NK-92 (cell line): ENCODE data around the gene ELOB.

Source experiments
- DNase-seq: peaks from one replicate; lab custom pipeline; 2025; ENCODE audit not compliant: unreplicated experiment; lab: John Stamatoyannopoulos, UW

The ELOB gene

DNA sequence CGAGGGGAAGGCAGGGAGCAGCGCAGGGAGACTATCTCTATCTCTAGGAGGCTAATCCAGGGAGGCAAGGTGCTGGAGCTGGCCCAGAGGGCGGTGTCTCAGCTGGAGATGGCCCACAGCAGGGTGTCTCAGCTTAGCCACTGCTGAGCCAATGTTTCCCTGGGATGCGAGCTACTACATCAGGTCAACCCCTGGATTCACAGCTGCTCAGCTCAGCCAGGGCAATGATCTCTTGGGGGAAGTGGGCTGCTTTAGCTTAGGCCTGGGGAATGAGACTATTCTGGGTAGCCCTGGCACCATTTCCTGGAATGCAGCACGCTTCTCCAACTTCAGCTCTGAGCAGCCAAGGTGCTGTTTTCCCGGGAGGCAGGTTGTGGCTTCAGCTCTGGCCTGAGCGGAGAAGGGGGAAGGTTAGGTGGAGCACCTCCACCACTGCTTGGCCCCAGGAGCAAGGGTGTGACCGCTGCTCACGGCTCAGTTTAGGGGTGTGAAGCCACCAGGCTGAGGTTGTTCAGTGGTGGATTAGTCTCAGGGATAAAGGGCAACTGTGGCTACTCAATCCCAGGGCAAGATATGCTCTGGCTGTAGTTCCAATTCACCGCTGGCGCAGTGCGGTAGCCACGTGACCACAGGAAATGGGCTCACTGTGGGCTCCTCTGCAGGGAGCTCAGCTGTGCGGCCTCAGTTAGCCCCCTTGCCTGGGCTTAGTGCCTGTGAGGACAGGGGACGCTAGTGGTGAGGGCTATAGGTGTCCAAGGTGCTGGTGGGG lies 34.8 kb upstream of the ELOB start:
- no peak for DNase-seq

DNA sequence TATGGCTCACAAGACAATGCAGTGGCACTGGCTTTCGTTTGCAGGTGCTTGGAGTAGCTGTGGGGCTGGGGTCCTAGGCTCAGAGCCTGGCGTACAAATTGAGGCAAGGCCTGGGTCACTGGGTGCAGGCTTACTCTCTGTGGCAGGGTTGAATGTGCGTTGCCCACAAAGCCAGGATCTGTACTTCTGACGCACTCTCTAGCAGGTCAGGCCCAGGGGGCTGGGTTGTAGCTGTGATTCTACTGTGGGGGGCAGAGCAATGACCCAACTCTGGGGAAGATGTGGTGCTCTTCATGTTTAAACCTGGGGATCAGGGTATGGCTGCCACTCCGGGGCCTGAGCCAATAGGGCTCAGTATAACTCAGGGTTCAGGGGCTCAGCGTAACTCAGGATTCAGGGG lies 33.6 kb upstream of the ELOB start:
- DNase-seq: no peak

DNA sequence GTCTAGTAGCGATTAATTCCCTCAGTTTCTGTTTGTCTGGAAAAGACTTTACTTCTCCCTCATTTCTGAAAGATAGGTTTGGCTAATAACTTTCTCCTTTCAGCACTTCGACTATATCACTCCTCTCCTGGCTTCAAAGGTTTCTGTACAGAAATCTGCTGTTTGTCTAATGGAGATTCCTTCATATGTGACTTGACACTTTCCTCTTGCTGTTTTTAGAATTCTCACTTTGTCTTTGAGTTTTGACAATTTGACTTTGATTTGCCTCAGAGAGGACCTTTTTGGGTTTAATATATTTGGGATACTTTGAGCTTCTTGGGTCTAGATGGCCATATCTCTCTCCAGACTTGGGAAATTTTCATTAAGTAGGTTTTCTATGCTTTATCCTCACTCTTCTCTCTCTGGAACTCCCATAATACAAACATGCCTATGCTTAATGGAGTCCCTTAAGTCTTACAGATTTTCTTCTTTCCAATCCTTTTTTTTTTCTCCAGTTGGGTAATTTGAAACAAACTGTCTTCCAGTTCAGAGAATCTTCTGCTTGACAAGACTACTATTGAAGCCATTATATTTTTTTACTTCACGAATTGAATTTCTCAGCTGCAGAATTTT lies 32.2 kb upstream of the ELOB start:
- no peak for DNase-seq

DNA sequence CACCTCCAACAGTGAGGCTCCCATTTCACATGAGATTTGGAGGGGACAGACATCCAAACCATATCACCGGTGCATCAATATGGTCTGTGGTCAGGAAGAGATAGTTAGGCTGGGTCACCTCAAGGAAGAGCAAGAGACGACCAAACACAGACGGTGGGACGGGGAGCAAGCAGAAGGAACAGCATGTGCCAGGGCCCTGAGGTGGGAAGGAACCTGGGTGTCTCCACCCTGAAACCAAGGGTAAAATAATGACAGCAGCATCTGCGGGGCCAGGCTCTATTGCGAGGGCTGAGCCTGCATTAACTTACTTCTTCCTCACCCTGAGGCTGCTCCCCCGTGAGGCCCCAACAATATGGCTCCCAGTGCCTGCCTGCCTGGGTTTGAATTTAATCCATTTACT lies 31.1 kb upstream of the ELOB start:
- no peak for DNase-seq

DNA sequence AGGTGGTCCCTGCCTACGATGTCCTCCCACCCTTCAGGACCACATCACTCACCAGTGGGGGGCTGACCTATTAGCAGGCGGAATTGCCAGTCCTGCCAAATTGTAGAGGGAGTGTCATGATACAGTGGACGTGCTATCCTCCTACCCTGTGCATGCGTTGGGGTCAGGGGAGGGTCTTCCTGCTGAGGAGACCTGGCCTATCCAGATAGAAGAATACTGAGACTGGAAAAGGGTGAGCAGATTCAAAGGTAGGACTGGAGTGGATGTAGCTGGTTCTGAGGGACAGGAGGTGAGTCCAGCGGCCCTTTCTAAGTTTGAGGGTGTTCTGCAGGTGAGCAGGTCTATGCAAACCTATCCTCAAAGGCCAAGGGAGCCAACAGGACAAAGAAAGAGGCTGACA lies 29.2 kb upstream of the ELOB start:
- DNase-seq: no peak

DNA sequence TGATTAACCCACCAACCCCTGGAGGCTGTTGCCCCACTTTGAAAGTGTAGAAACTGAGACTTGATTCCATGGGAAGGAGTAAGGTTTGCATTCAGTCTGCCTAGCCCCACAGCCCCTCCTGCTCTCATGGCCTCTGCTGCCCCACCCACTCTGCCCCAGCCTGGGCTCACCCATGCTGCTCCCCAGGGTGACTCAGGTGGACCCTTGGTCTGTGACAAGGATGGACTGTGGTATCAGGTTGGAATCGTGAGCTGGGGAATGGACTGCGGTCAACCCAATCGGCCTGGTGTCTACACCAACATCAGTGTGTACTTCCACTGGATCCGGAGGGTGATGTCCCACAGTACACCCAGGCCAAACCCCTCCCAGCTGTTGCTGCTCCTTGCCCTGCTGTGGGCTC lies 27.6 kb upstream of the ELOB start:
- DNase-seq: no peak

DNA sequence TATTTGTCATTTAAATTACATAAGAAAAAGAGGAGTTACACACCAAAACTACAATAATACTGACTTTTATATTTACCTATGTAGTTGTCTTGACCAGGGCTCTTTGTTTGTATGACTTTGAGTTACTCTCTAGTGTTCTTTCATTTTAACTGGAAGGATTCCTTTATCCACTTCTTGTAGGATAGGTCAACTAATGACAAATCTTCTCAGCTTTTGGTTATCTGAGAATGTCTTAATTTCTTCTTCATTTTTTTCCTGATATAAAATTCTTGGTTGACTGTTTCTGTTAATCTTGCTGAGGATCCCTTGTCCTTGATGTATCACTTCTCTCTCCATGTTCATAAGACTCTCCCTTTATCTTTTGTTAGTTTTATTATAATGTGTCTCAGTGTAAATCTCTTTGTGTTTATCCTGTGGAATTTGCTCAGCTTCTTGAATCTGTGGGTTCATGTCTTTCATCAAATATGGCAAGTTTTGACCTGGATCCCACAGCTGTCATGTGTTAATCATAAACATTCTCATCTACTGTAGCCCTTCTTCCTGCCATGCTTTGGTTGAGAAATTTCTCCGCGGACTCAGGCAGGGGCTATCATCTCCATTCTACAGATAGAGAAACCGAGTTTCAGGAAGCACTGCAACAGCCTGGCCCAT lies 26.6 kb upstream of the ELOB start:
- DNase-seq: no peak

DNA sequence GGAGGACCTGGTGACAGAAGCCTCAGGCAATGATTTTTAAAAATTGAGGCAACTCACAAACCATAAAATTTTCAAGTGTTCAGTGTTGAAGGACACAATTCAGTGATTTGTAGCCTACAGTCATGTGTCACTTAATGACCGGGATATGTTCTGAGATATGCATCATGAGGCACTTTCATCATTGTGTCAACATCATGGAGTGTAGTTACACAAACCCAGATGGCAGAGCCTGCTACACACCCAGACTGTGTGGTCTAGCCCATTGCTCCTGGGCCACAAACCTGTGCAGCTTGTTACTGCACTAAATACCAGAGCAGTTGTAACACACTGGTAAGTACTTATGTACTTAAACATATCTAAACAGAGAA lies 22.8 kb upstream of the ELOB start:
- no peak for DNase-seq

DNA sequence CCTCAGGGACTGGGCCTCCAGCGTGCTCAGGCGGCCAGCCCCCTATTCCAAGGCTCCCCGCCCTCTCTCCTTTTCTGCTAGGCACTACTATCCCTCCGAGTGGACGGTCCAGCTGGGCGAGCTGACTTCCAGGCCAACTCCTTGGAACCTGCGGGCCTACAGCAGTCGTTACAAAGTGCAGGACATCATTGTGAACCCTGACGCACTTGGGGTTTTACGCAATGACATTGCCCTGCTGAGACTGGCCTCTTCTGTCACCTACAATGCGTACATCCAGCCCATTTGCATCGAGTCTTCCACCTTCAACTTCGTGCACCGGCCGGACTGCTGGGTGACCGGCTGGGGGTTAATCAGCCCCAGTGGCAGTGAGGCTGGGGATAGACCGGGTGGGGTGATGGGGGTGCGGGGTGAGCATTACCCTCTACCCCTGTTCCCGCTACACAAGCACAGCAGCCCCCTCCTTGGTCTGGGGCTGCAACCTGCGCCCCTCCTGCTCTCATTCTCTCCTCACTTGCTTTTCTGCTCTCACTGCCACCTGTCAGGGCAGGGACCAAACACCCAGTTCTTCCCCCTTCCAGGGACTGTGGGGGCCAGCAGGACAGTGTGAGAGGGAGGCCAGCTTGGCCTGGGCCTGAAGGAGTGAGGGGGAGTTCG lies 22.3 kb upstream of the ELOB start:
- no peak for DNase-seq

DNA sequence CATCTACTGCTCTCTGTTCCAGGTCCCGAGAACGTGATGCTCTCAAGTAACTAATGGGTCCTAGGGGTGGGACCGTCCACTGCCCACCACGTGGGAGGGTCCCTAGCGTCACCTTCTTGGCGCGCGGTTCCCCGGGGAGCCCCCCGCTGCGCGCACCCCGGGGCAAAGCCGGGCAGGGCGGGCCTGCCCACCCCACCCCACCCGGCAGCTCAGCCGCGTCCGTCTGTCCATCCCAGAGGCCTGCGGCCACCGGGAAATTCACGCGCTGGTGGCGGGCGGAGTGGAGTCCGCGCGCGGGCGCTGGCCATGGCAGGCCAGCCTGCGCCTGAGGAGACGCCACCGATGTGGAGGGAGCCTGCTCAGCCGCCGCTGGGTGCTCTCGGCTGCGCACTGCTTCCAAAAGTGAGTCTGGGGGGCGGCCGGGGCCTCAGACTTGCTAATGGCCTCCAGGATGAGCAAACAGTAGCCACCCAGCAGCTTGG lies 21.7 kb upstream of the ELOB start:
- DNase-seq: no peak

DNA sequence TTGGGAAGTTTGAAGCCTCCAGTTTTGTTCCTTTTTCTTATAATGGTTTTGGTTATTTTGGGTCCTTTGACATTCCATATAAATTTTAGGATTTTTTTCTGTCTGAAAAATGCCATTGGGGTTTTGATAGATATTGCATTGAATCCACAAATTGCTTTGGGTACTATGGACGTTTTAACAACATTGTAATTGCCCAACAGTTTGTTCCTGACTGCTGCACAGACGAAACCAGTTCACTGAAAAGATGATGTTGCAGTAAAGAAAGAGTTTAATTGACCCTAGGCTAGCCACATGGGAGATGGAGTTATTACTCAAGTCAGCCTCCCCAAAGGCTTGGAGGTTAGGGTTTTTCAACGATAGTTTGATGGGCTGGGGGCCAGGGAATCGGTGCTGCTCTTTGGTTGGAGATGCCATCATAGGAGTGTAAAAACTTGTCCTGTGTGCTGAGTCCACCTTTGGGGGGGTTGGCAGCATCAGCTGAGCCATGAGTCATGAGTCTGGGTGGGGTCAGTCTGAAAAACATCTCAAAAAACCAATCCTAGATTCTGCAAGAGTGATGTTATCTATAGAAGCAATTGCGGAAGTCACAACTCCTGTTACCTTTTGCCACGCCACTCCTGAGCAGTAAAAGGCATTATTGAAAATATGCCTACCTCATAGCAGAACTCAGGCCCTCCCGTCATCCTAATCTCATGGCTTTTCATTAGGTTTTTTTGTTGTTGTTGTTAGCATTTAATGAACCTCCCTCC lies 18.5 kb upstream of the ELOB start:
- DNase-seq: no peak

DNA sequence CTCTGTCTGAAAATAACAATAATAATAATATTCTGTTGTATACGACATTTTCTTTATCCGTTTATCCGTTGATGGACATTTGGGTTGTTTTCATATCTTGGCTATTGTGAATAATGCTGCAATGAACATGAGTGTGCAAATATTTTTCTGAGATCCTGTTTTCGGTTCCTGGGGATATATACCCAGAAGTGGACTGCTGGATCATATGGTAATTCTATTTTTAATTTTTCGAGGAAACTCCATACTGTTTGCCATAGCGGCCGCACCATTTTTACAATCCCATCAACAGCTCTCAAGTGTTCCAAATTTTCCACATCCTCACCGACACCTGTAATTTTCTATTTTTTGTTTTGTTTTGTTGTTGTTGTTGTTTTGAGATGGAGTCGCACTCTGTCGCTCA lies 15.9 kb upstream of the ELOB start:
- DNase-seq: no peak

DNA sequence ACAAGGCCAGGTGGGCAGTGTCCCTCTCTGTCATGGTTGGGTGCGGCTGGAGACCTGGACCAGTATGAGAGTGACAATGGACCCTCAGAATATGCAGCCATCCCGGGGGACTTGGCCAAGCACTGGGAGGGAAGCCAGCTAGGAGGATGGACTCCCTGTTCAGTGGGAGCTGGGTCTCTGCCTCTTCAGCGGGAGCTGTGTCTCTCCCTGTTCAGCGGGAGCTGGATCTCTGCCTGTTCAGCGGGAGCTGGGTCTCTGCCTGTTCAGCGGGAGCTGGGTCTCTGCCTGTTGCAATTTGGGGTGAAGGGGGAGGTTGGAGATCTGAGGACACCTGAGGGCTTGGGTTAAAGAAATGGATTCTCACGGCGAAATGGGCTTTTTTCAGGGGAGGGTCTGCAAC lies 14.1 kb upstream of the ELOB start:
- no peak for DNase-seq

DNA sequence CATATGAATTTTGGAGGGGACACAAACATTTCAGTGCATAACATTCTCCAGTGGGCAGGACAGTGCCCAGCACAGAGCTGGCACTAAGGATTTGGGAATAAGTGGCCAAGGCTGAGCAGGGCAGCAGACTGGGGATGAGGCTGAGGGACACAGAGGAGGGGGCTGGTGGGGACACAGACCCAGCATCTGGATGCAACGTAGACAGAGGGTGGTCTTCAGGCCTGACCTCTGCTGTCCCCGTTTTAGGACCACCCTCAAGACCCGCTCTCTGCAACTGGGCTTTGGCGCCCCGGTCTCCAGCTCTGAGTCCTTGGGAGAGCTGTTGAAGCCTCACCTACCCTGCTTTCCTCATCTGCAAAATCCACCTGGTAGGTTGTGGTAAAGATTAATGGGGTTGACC lies 13.6 kb upstream of the ELOB start:
- no peak for DNase-seq

DNA sequence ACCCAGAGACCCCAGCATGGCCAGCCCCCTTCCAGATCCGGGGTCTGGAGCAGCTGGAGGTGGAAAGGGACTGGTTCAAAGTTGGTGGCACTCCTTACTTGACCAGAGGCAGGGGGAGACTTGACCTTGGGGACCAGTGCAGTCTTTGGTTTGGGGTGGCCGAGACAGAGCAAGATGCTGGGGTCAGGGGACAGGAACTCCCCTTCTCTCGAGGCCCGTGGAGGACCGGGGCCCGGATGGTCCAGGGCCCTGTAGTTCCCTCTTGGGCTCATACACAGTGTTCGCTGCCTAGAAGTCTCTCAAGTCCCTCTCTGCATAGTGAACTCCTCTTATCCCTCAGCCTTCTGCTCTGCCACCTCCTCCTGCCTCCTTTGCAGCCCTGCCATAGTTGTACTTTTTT lies 10.9 kb upstream of the ELOB start:
- no peak for DNase-seq

DNA sequence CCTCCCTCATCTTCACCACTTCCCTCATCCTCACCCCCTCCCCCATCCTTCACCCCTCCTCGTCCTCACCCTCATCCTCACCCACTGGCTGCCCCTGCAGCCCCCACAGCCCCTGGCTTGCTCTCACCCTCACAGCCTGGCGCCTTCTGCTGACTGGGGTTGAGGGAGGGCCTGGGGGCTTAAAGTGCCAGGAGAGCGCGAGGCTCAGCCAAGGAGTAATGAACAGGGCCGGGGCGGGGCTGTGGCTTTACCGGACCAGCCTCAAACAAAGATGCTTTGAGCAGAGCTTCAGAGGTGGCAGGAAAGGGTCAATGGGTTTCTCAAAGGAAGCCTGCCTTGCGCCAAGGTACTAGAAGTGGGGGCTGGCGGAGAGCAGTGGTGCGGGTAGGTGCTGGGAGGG lies 10.3 kb upstream of the ELOB start, which contains the start of gene PRSS33:
PRSS33 (minus strand) TSS at position 155 of the 400 bp plus-strand sequence. CDS start 1,013 bp downstream, outside the sequence.
- no peak for DNase-seq

DNA sequence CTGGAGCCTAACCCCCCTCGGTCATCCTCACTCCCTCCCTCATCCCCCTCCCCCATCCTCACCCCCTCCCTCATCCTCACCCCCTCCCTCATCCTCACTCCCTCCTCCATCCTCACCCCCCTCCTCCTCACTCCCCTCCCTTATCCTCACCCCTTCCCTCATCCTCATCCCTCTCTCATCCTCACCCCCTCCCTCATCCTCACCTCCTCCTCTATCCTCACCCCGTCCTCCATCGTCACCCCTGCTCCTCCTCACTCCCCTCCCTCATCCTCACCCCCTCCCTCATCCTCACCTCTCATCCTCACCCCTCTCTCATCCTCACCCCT lies 9.7 kb upstream of the ELOB start:
- DNase-seq: no peak

DNA sequence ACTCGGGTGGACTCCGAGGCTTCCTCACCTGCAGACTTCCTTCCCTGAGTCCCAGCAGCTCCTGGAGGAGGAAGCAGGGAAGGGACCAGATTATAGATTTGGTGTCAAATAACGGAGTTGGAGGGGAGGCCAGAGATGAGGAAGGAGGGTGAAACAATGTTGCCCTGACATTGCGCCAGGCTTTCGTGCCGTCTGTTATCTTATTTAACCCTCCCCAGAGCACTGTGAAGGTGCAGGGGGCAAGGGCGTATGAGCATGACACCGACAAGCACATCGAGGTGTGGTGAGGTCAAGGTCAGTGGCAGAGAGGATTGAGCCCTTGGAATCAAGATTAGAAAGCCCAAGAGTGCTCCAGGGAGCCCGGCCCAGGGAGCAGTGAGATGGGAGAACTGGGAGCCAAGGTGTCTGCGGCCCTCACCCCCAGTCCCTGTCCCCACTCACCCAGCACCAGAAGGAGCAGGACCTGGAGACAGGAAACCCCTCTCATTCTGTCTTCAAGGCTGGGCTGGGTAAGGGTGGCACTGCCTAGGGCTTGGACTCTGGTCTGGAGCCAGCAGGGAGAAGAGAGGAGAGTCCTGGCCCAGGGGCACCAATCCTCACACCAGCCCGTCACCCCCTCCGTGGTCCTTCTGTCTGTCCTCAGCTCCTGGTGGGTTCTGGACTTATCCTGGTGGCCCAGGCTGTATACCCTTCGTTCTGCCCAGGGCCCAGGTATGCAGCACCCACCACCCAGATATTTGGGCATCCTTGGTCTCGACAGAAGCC lies 9.2 kb upstream of the ELOB start:
- DNase-seq: no peak

DNA sequence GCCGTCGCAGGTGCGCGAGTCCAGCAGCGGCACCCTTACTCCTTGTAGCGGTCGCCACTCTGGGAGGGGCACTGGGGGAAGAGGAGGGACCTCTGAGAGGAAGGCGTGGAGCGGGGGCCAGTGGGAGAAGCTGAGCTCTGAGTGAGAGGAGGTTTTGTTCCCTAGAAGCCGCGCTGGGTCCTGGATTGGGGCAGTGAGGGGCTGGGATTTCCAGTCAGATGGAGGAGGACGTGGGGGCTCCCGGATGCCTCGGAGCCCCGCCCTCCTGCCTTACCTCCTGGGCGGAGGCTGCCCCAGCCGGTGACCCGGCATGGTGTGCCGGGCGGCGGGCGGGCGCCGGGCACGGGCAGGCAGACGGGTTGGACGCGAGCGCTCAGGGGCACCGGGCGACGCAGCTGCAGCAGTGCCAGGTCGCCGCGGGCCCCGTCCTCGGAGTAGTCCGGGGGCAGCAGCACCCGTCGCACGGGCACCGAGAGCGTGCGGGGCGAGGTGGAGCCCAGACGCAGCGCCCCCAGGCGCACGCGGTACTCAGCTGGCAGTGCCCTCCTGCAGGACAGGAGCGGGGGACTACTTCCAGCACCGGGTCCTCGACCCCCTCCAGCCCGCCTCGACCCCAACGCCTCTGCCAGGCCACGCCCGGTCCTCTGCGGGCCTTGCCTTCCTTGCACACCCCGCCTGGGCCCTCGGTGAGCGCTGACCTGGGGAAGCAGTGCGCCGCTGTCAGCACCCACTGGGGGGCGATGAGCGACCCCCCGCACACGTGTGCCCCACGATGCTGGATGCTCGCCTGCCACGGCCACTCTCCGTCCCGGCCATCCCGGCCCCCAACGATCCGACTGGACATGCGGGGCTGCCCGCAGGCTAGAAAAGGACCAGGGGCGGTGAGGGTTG lies 8.3 kb upstream of the ELOB start:
- no peak for DNase-seq
